ENCODE measurements around the gene PCCA. TPM values are rescaled to one million over a fixed set of nuclear protein-coding genes. Genes with fewer than 3 reads are reported as not detected.

PCCA gene
- total and polyA plus RNA-seq, 8 donors, result 31.4 to 140 (median 77.0) TPM

DNA sequence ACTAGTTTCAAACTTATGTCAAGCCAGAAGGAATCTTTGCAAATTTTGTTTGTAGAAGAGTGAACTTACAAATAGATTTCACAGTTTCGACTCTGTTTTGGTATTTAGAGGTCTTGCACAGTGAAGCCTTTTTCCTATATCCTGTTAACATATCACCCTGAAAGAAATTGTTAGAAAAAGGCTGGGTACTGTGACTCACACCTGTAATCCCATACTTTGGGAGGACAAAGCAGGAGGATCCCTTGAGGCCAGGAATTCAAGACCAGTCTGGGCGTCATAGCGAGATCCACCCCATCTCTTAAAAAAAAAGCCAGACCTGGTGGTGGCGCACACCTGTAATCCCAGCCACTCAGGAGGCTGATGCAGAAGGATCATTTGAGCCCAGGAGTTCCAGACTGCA, 275.7 kb downstream of the PCCA start:
- H3K9me3 ChIP-seq, result no peaks in the 10 kb centered on the region
- 89 to 98% (median 96%) methylated on average over 4 of the region's 4 CpGs for WGBS, 5 donors
- H3K36me3 ChIP-seq, result peaks cover 0 to 11% (median 5%) of the 10 kb centered on the region in 4 donors
- DNase-seq, result no peak
- H3K27ac ChIP-seq, result no peak overlapping the region
- H3K4me1 ChIP-seq, result peaks cover 0 to 7% (median 0%) of the 10 kb centered on the region in 4 donors
- intact Hi-C loops (cut with DNase I; ENCODE audit: low total_unique reads), result no loop called here
- H3K4me3 ChIP-seq, result no peak overlapping the region
- H3K27me3 ChIP-seq, result no peaks in the 10 kb centered on the region
- no peak for TF ChIP-seq CTCF (IDR thresholded peaks at IDR 0.05)
- no peak for TF ChIP-seq POLR2A (IDR thresholded peaks at IDR 0.05)
- TF ChIP-seq POLR2AphosphoS5 (IDR thresholded peaks at IDR 0.05), result no peak
- TF ChIP-seq EP300 (IDR thresholded peaks at IDR 0.05), result no peak

GRCh38 chr13:100365680-100366079, 276.8 kb downstream of the PCCA start:
- H3K4me1 ChIP-seq, result peaks cover 0 to 7% (median 0%) of the 10 kb centered on the region in 4 donors
- peaks cover 0 to 15% (median 6%) of the 10 kb centered on the region in 4 donors for H3K36me3 ChIP-seq
- intact Hi-C loops (cut with DNase I; ENCODE audit: low total_unique reads), result no loop called here
- no peak overlapping the region for H3K4me3 ChIP-seq
- no peaks in the 10 kb centered on the region for H3K9me3 ChIP-seq
- no peaks in the 10 kb centered on the region for H3K27me3 ChIP-seq
- WGBS, 5 donors, result 76 to 89% (median 87%) methylated on average over 3 of the region's 3 CpGs
- no peak for DNase-seq
- no peak for TF ChIP-seq CTCF (IDR thresholded peaks at IDR 0.05)
- TF ChIP-seq EP300 (IDR thresholded peaks at IDR 0.05), result no peak
- no peak for TF ChIP-seq POLR2AphosphoS5 (IDR thresholded peaks at IDR 0.05)
- no peak for TF ChIP-seq POLR2A (IDR thresholded peaks at IDR 0.05)
- H3K27ac ChIP-seq, result no peak overlapping the region

- Histone ChIP-seq H3K27me3 (no peaks in the 10 kb centered on the region), H3K4me3 (no peak overlapping the region), H3K36me3 (peaks cover 9 to 54% (median 21%) of the 10 kb centered on the region in 4 donors), H3K27ac (no peak overlapping the region), H3K4me1 (no peaks in the 10 kb centered on the region), H3K9me3 (peaks cover 7 to 45% (median 31%) of the 10 kb centered on the region in 4 donors)
- intact Hi-C loops (cut with DNase I; ENCODE audit: low total_unique reads), result no loop called here
- DNase-seq, result no peak
- TF ChIP-seq EP300 (IDR thresholded peaks at IDR 0.05) (no peak), POLR2A (IDR thresholded peaks at IDR 0.05) (no peak), POLR2AphosphoS5 (IDR thresholded peaks at IDR 0.05) (no peak)
These were observed 289.6 kb downstream of the PCCA start for GRCh38 chr13:100378533-100378932.

- Histone ChIP-seq H3K27me3 (no peaks in the 10 kb centered on the region), H3K4me1 (no peaks in the 10 kb centered on the region), H3K36me3 (peaks cover under 1 to 40% (median 12%) of the 10 kb centered on the region in 4 donors), H3K9me3 (peaks cover 7 to 21% (median 14%) of the 10 kb centered on the region in 4 donors), H3K27ac (no peak overlapping the region), H3K4me3 (no peak overlapping the region)
- DNase-seq, result no peak
- intact Hi-C loops (cut with DNase I; ENCODE audit: low total_unique reads), result no loop called here
- TF ChIP-seq POLR2A (IDR thresholded peaks at IDR 0.05) (no peak), CTCF (IDR thresholded peaks at IDR 0.05) (no peak), POLR2AphosphoS5 (IDR thresholded peaks at IDR 0.05) (no peak), EP300 (IDR thresholded peaks at IDR 0.05) (no peak)
- WGBS, 5 donors, result 82 to 89% (median 85%) methylated on average over 16 of the region's 16 CpGs
These were observed 292.8 kb downstream of the PCCA start for GRCh38 chr13:100381595-100382224.

DNA sequence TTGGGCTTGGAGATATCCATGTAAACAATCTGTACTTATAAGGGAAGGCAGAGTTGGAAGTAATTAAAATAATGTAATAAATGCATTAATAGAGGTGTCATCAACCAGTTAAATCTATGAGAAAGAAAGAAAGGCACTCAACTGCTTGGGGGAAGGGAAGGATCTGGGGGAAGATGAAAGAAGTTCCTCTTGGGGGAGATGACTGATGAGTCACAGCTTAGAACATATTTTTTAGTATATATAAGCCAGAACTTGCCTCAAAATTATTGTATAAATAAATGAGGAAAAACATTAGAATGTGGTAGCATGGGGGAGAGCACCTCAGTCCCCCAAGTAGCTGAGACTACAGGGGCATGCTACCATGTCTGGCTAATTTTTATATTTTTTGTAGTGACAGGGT, 293.9 kb downstream of the PCCA start:
- no peak for DNase-seq
- no peak overlapping the region for H3K27ac ChIP-seq
- H3K36me3 ChIP-seq, result peaks cover 0 to 40% (median 17%) of the 10 kb centered on the region in 4 donors
- no peaks in the 10 kb centered on the region for H3K4me1 ChIP-seq
- H3K9me3 ChIP-seq, result peaks cover 0 to 10% (median 7%) of the 10 kb centered on the region in 4 donors
- no peak for TF ChIP-seq EP300 (IDR thresholded peaks at IDR 0.05)
- TF ChIP-seq CTCF (IDR thresholded peaks at IDR 0.05), result no peak
- TF ChIP-seq POLR2AphosphoS5 (IDR thresholded peaks at IDR 0.05), result no peak
- no peak for TF ChIP-seq POLR2A (IDR thresholded peaks at IDR 0.05)
- intact Hi-C loops (cut with DNase I; ENCODE audit: low total_unique reads), result no loop called here
- no peaks in the 10 kb centered on the region for H3K27me3 ChIP-seq
- H3K4me3 ChIP-seq, result no peak overlapping the region
